Measurements from ENCODE around the gene NEU3. TPM values are rescaled to one million over a fixed set of nuclear protein-coding genes. Genes with fewer than 3 reads are reported as not detected.

The NEU3 gene, protein sequence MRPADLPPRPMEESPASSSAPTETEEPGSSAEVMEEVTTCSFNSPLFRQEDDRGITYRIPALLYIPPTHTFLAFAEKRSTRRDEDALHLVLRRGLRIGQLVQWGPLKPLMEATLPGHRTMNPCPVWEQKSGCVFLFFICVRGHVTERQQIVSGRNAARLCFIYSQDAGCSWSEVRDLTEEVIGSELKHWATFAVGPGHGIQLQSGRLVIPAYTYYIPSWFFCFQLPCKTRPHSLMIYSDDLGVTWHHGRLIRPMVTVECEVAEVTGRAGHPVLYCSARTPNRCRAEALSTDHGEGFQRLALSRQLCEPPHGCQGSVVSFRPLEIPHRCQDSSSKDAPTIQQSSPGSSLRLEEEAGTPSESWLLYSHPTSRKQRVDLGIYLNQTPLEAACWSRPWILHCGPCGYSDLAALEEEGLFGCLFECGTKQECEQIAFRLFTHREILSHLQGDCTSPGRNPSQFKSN
- 10 to 100 TPM; 19.4 to 26.2 TPM for total RNA-seq

DNA sequence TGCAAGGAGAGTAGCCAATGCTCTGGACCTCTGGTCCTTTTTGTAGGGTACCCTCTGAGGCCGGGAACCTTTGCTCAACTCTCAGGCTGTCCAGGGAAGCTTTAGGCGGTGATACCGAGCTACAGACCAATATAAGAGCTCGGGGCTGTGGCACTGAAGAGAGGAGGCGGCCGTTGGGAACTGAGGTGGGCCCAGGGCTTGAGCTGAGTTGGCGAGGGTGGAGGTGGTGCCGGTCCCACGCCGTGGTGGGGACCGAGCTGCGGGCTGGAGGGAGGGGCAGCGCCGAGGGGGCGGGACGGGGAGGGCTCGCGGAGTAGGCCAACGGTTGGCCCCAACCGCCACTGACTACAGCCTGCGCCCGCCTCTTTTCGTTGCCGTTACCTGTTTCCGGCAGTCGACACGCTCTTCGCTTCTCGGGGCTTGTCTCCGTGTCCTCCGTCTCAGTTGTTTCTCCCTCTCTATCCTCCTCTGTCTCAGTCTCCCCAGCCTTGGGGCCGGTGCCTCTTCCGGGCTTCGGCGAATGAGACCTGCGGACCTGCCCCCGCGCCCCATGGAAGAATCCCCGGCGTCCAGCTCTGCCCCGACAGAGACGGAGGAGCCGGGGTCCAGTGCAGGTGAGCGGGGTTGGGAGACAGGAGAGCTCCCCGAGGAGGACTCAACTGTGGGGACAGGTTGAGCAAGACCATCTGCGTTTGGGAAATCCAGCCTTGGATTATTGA lies at the start of gene NEU3:
NEU3 (plus strand) TSS at position 393 of the 719 bp plus-strand sequence; CDS start at position 521, 128 bp downstream.
- peak within 1 kb of the TSS; percentile 75 to 76 for H3K27ac ChIP-seq
- H3K27me3 ChIP-seq (replicated peaks; ENCODE audit: insufficient read depth), result no peaks in the 10 kb centered on the region
- intact Hi-C loops (cut with DNase I), result no loop called here
- H3K4me1 ChIP-seq (replicated peaks), result peaks cover 6% of the 10 kb centered on the region
- H3K4me3 ChIP-seq, result peak within 1 kb of the TSS; percentile 53 to 76
- DNase-seq (ENCODE audit: low spot score), result peak; percentile 80
- no peaks in the 10 kb centered on the region for H3K9me3 ChIP-seq
- under 1% methylated on average over 43 of the region's 46 CpGs for WGBS
- TF ChIP-seq, protein P1, sequence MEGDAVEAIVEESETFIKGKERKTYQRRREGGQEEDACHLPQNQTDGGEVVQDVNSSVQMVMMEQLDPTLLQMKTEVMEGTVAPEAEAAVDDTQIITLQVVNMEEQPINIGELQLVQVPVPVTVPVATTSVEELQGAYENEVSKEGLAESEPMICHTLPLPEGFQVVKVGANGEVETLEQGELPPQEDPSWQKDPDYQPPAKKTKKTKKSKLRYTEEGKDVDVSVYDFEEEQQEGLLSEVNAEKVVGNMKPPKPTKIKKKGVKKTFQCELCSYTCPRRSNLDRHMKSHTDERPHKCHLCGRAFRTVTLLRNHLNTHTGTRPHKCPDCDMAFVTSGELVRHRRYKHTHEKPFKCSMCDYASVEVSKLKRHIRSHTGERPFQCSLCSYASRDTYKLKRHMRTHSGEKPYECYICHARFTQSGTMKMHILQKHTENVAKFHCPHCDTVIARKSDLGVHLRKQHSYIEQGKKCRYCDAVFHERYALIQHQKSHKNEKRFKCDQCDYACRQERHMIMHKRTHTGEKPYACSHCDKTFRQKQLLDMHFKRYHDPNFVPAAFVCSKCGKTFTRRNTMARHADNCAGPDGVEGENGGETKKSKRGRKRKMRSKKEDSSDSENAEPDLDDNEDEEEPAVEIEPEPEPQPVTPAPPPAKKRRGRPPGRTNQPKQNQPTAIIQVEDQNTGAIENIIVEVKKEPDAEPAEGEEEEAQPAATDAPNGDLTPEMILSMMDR (IDR thresholded peaks at IDR 0.05), result no peak
- TF ChIP-seq POLR2AphosphoS5 (IDR thresholded peaks at IDR 0.05), result peak; percentile 69
- TF ChIP-seq POLR2A (IDR thresholded peaks at IDR 0.05), result peak; percentile 22
- H3K36me3 ChIP-seq, result no peaks in the 10 kb centered on the region

DNA sequence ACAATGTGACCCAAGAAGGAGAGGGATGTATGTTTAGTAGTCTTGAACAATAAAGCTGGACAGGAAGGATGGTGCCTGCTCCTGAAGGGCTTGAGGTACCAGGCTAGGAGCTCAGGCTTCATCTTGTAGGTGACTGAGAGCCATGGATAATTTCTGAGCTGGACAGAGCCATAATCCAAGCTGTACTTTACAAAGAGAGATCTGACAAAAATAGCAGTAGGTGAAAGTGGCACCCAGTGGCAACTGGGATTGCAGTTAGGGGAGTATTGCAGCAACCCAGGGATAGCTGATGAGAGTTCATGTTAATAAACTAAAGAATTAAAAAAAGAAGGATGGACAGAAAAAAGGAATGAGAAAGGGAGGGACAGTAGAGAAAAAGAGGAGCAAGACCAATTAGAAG lies 47.2 kb upstream of the NEU3 start:
- Histone ChIP-seq H3K4me1 (replicated peaks) (no peaks in the 10 kb centered on the region), H3K4me3 (no peak overlapping the region), H3K27me3 (replicated peaks; ENCODE audit: insufficient read depth) (no peaks in the 10 kb centered on the region), H3K36me3 (no peaks in the 10 kb centered on the region), H3K27ac (peak overlapping the region in 1 of 2 donors; percentile 67), H3K9me3 (no peaks in the 10 kb centered on the region)
- TF ChIP-seq, protein P1 (IDR thresholded peaks at IDR 0.05), result no peak
- TF ChIP-seq POLR2A (IDR thresholded peaks at IDR 0.05) (no peak), POLR2AphosphoS5 (IDR thresholded peaks at IDR 0.05) (no peak)
- DNase-seq (ENCODE audit: low spot score), result no peak
- intact Hi-C loops (cut with DNase I), result no loop called here

DNA sequence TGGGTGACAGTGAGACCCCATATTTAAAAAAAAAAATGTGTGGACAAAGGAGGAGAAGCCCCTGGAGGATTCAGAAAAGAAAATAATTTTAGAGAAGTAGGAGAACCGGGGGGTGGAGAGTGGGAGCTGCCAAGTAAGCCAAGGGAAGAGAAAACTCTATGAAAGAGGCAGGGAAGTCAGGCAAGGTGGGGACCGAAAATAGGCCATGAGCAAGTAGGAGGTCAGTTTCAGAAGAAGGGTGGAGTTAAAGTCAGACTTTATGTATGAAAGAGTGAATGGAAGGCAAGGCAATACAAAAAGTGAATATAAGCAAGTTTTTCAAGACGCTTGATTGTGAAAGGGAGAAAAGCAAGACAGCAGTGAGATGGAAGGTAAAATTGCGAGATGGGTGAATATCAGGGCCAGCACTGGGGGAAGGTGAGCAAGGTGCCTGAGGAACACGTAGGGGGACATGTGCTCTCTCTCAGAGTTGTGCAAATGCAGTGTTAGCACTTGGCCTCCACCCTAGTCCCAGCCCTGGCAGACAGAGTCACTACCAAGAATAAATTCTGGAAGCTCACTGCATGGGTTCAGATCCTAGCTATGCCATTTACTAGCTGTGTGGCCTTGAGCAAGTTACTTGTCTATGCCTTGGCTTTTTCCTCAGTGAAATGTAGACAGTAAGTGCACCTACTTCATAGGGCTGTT lies 46.5 kb upstream of the NEU3 start:
- DNase-seq (ENCODE audit: low spot score), result no peak
- WGBS, result 86% methylated on average over 5 of the region's 5 CpGs
- TF ChIP-seq POLR2A (IDR thresholded peaks at IDR 0.05), result no peak
- TF ChIP-seq, protein P1 (IDR thresholded peaks at IDR 0.05), result no peak
- no peak for TF ChIP-seq POLR2AphosphoS5 (IDR thresholded peaks at IDR 0.05)
- Histone ChIP-seq H3K4me1 (replicated peaks) (no peaks in the 10 kb centered on the region), H3K4me3 (no peak overlapping the region), H3K9me3 (no peaks in the 10 kb centered on the region), H3K36me3 (no peaks in the 10 kb centered on the region), H3K27ac (no peak overlapping the region), H3K27me3 (replicated peaks; ENCODE audit: insufficient read depth) (no peaks in the 10 kb centered on the region)
- intact Hi-C loops (cut with DNase I), result no loop called here

DNA sequence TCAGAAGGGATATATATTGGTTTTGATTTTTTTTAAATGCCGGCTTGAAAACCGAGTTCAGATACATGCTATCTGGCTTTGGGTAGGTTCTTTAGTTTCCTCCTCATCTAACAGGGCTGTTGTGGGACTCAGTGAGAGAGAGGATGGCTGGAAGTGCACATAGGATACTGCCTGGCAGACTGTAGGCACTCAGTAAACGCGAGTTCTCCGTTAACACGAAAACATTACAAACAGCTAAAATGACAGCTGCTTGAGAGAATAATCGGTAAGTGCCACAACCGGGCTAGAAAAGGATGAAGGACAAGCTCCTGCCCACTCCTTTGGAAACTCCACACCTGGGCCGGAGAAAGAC lies 40.2 kb upstream of the NEU3 start:
- peak overlapping the region; percentile 83 to 84 for H3K4me3 ChIP-seq
- intact Hi-C loops (cut with DNase I), result no loop called here
- peak overlapping the region; percentile 82 for H3K27ac ChIP-seq
- H3K4me1 ChIP-seq (replicated peaks), result no peaks in the 10 kb centered on the region
- no peaks in the 10 kb centered on the region for H3K27me3 ChIP-seq (replicated peaks; ENCODE audit: insufficient read depth)
- DNase-seq (ENCODE audit: low spot score), result no peak
- under 1% methylated on average over 9 of the region's 9 CpGs for WGBS
- H3K36me3 ChIP-seq, result no peaks in the 10 kb centered on the region
- no peaks in the 10 kb centered on the region for H3K9me3 ChIP-seq
- TF ChIP-seq, protein P1 (IDR thresholded peaks at IDR 0.05), result no peak
- TF ChIP-seq POLR2A (IDR thresholded peaks at IDR 0.05) (no peak), POLR2AphosphoS5 (IDR thresholded peaks at IDR 0.05) (no peak)

Data from prostate gland (tissue), 2 donors.